ENCODE data around the gene CCNL1. TPM values are rescaled to one million over a fixed set of nuclear protein-coding genes. Genes with fewer than 3 reads are reported as not detected.

Gene CCNL1
- total and polyA plus RNA-seq, 2 of the 4 experiments (the other 2 are of a cell fraction): 60.9 to 83.3 TPM

DNA sequence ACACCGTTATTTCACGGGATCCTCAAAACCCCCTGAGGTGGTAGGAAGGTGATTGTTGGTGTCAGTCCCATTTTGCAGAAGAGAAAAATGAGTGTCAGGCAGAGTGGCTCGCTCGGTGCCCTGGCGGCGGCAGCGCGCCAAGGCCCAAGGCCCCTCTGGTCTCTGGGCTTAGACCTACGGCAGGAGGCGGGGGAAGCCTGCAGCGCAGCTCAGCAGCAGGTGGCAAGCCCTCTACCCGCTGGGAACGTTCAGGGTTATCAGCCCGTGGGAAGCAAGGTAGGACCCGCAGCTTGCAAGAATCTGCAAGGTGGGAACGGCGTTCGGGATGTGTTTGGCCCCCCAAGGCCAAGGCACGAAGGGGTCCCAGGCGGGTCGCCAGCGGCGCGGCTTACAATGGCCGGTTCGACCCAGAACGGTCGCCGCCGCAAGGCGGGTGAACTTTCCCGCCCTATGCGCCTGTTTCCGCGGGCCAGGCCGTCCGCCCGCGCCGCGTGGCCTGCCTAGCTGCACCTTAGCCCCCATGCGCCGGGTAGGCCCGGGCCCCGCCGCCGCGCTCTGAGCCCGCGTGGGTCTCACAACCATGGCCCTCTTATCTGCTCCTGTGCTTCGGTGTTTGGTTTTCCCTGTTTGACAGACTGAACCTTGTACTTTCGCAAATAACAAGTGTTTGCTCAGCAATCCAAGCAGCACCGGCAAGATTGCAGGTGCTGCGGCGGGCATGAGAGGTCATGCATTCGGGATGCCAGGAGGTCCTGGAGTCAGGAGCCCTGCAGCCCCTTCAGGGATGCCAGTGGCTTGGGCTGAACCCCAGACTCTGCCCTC, 39.7 kb downstream of the CCNL1 start:
- Histone ChIP-seq H4K91ac (ENCODE audit: insufficient read depth, low read depth, low read length) (0 out of 2 replicates have a peak overlapping the region, but pooled peaks have one; percentile 19), H2AFZ (replicated peaks; ENCODE audit: low read length, poor library complexity) (no peak overlapping the region), H3K27ac (ENCODE audit: insufficient read depth, low read length) (no peak overlapping the region), H2BK20ac (ENCODE audit: low read depth, low read length) (no peak overlapping the region), H3K36me3 (ENCODE audit: control insufficient read depth, insufficient read depth, low read length) (no peaks in the 10 kb centered on the region), H3K9ac (ENCODE audit: low read depth, low read length) (no peak overlapping the region), H4K8ac (ENCODE audit: low read depth in 2 of 2, low read length in 2 of 2) (no peak overlapping the region), H4K20me1 (ENCODE audit: insufficient read depth, low read length) (no peaks in the 10 kb centered on the region), H3K18ac (ENCODE audit: low read depth, low read length) (no peak overlapping the region), H3K4me1 (ENCODE audit: control insufficient read depth, insufficient read depth, low read length) (peaks cover 14% of the 10 kb centered on the region), H3K56ac (ENCODE audit: extremely low read depth, insufficient read depth, low read length) (no peak overlapping the region), H3K4me2 (ENCODE audit: low read depth, low read length) (no peak overlapping the region), H2BK15ac (ENCODE audit: low read depth, low read length) (no peak overlapping the region), H2AK9ac (replicated peaks; ENCODE audit: low read depth, low read length, poor library complexity) (no peak overlapping the region), H3K9me3 (ENCODE audit: control insufficient read depth, insufficient read depth, low read length) (no peaks in the 10 kb centered on the region), H2BK5ac (ENCODE audit: low read depth, low read length, poor library complexity, severe bottlenecking) (no peak overlapping the region), H3K79me1 (ENCODE audit: low read depth in 1 of 2, low read length in 2 of 2) (0 out of 4 replicates have a peak, but pooled peaks cover 0 to 5% of the 10 kb centered on the region in 2 experiments), H3K9me1 (ENCODE audit: insufficient read depth, low read length) (peaks cover 16% of the 10 kb centered on the region), H2BK120ac (ENCODE audit: low read depth, low read length) (no peak overlapping the region), H3K4me3 (ENCODE audit: insufficient read depth, low read depth, low read length) (no peak overlapping the region), H3K23ac (ENCODE audit: low read depth, low read length) (no peak overlapping the region), H3K14ac (replicated peaks; ENCODE audit: low read depth, low read length) (no peak overlapping the region), H2AK5ac (ENCODE audit: low read depth, low read length) (peak overlapping the region; percentile 0; the same call in 1 of the 2 replicates), H4K5ac (ENCODE audit: low read depth, low read length) (no peak overlapping the region), H3K4ac (ENCODE audit: low read depth, low read length) (no peak overlapping the region; the same call in 1 of the 2 replicates), H3K27me3 (ENCODE audit: control insufficient read depth, insufficient read depth, low read length) (no peaks in the 10 kb centered on the region)
- POLR2A ChIA-PET (ENCODE audit: unreplicated experiment): interaction anchor here (0.6 kb wide), 1 partner anchor 11 kb away, joined by 3 read pairs; no protein-coding TSS in a partner anchor
- WGBS, 2 experiments (ENCODE audit: extremely low coverage in 2 of 2, insufficient read length in 1 of 2): 75% methylated on average over 46 of the region's 56 CpGs; no CpG with 5 or more reads in 1 of the 2 experiments
- TF ChIP-seq RAD21 (IDR thresholded peaks at IDR 0.05; ENCODE audit: low read length) (no peak), MXI1 (IDR thresholded peaks at IDR 0.05; ENCODE audit: borderline replicate concordance, low read depth, low read length) (no peak), MAFK (IDR thresholded peaks at IDR 0.05; ENCODE audit: low read depth, low read length) (no peak), SMC3 (IDR thresholded peaks at IDR 0.05; ENCODE audit: low read depth, low read length) (no peak)
- TF ChIP-seq, protein P1, sequence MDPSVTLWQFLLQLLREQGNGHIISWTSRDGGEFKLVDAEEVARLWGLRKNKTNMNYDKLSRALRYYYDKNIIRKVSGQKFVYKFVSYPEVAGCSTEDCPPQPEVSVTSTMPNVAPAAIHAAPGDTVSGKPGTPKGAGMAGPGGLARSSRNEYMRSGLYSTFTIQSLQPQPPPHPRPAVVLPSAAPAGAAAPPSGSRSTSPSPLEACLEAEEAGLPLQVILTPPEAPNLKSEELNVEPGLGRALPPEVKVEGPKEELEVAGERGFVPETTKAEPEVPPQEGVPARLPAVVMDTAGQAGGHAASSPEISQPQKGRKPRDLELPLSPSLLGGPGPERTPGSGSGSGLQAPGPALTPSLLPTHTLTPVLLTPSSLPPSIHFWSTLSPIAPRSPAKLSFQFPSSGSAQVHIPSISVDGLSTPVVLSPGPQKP (IDR thresholded peaks at IDR 0.05; ENCODE audit: borderline replicate concordance, low read depth, low read length): no peak
- DNase-seq (no peak), ATAC-seq (ENCODE audit: low read depth) (no peak)
- in situ Hi-C loops (cut with MboI; ENCODE audit: low sequenced_read_pairs) (no loop called here), dilution Hi-C loops (cut with HindIII; ENCODE audit: low sequenced_read_pairs, unreplicated experiment) (no loop called here), intact Hi-C loops (cut with micrococcal nuclease) (no loop called here)
- CTCF ChIA-PET: interaction anchor here (0.6 kb wide), 1 partner anchor 31 kb away, joined by 3 read pairs; no protein-coding TSS in a partner anchor
- no TSS peak for BruUV-seq (replicated peaks)

Data from IMR-90 (cell line).